Vagina (tissue), 2 donors: Measurements from ENCODE around the gene CEACAM4.

Source experiments
- CTCF ChIP-seq, 3 experiments: fragments of 450-650 bp in 2 of 3; fragments of 200-600 bp in 1 of 3; sonication (generic) in 1 of 3; IDR thresholded peaks; one replicate each; pipeline ENCODE4 v1.5.1; 2017 to 2019; ENCODE audit warnings: antibody characterized with exemption in 3 of 3, mild to moderate bottlenecking in 2 of 3, moderate library complexity in 2 of 3
- POLR2AphosphoS5 ChIP-seq, 2 donors: sonication (generic); formaldehyde crosslinking; IDR thresholded peaks; one replicate each; pipeline ENCODE4 v1.9.0; 2017; ENCODE audit warnings: antibody characterized with exemption in 2 of 2, mild to moderate bottlenecking in 2 of 2, low read depth in 1 of 2; ENCODE audit not compliant: insufficient read depth in 1 of 2

- TF ChIP-seq CTCF (IDR thresholded peaks at IDR 0.05) (no peak), POLR2AphosphoS5 (IDR thresholded peaks at IDR 0.05; ENCODE audit: insufficient read depth in 1 of 2, low read depth in 1 of 2) (no peak)
Observed at GRCh38 chr19:41624515-41624914, 2.4 kb downstream of the CEACAM4 start.
